ENCODE results near the gene NHSL1.

Gene NHSL1

GRCh38 chr6:138403801-138404665, 95.3 kb downstream of the NHSL1 start, which contains the start of gene HEBP2:
HEBP2 (plus strand) TSS chr6:138404223; CDS start chr6:138404496, 273 bp downstream.
- no peaks in the 10 kb centered on the region for H3K79me2 ChIP-seq (ENCODE audit: insufficient read depth, low read length)
- H3K27me3 ChIP-seq (ENCODE audit: insufficient read depth, low read length, poor library complexity), result peaks cover 20% of the 10 kb centered on the region
- DNase-seq, result peak; percentile 92
- peak; percentile 56 for TF ChIP-seq CTCF (IDR thresholded peaks at IDR 0.05; ENCODE audit: borderline replicate concordance, extremely low read depth, low read length, poor library complexity, severe bottlenecking)
- peak; percentile 67 for TF ChIP-seq EZH2 (IDR thresholded peaks at IDR 0.05; ENCODE audit: borderline replicate concordance, low read depth, low read length, severe bottlenecking)
- H4K20me1 ChIP-seq (ENCODE audit: insufficient read depth, low read length), result no peaks in the 10 kb centered on the region
- H3K36me3 ChIP-seq (ENCODE audit: insufficient read depth, low read length), result no peaks in the 10 kb centered on the region
- H3K9me3 ChIP-seq (ENCODE audit: insufficient read depth, low read length, severe bottlenecking), result no peaks in the 10 kb centered on the region
- peak within 1 kb of the TSS; percentile 37 to 88 for H3K4me3 ChIP-seq (ENCODE audit: low read depth in 1 of 2, low read length in 2 of 2)
- peak within 1 kb of the TSS; percentile 67; the same call in 1 of the 2 replicates for H3K27ac ChIP-seq (ENCODE audit: low read length)
- peaks cover 16% of the 10 kb centered on the region for H3K4me1 ChIP-seq (ENCODE audit: insufficient read depth, low read length)
- peak within 1 kb of the TSS; percentile 96 for H2AFZ ChIP-seq (ENCODE audit: low read depth, low read length)
- ATAC-seq (ENCODE audit: insufficient read depth, low read depth), result peak; percentile 92
- H3K9ac ChIP-seq (ENCODE audit: low read depth, low read length), result peak within 1 kb of the TSS; percentile 64
- peak within 1 kb of the TSS; percentile 99 for H3K4me2 ChIP-seq (ENCODE audit: insufficient read depth, low read length)

- Histone ChIP-seq H3K4me2 (ENCODE audit: insufficient read depth, low read length) (peak overlapping the region; percentile 99), H3K4me1 (ENCODE audit: insufficient read depth, low read length) (peaks cover 16% of the 10 kb centered on the region), H3K9me3 (ENCODE audit: insufficient read depth, low read length, severe bottlenecking) (no peaks in the 10 kb centered on the region), H2AFZ (ENCODE audit: low read depth, low read length) (peak overlapping the region; percentile 96), H3K9ac (ENCODE audit: low read depth, low read length) (peak overlapping the region; percentile 64), H3K79me2 (ENCODE audit: insufficient read depth, low read length) (no peaks in the 10 kb centered on the region), H3K4me3 (ENCODE audit: low read depth in 1 of 2, low read length in 2 of 2) (peak overlapping the region; percentile 37 to 88), H3K27ac (ENCODE audit: low read length) (peak overlapping the region; percentile 67; the same call in 1 of the 2 replicates), H3K36me3 (ENCODE audit: insufficient read depth, low read length) (no peaks in the 10 kb centered on the region), H4K20me1 (ENCODE audit: insufficient read depth, low read length) (no peaks in the 10 kb centered on the region), H3K27me3 (ENCODE audit: insufficient read depth, low read length, poor library complexity) (peaks cover 20% of the 10 kb centered on the region)
- peak; percentile 16 for DNase-seq
- TF ChIP-seq CTCF (IDR thresholded peaks at IDR 0.05; ENCODE audit: borderline replicate concordance, extremely low read depth, low read length, poor library complexity, severe bottlenecking) (peak; percentile 42), EZH2 (IDR thresholded peaks at IDR 0.05; ENCODE audit: borderline replicate concordance, low read depth, low read length, severe bottlenecking) (no peak)
- ATAC-seq (ENCODE audit: insufficient read depth, low read depth), result peak; percentile 9; the same call in 2 of the 3 replicates
These were observed 95.9 kb downstream of the NHSL1 start for GRCh38 chr6:138403324-138403800.

GRCh38 chr6:138402838-138403187, 96.5 kb downstream of the NHSL1 start:
- Histone ChIP-seq H4K20me1 (ENCODE audit: insufficient read depth, low read length) (no peaks in the 10 kb centered on the region), H2AFZ (ENCODE audit: low read depth, low read length) (peak overlapping the region; percentile 96; the same call in 1 of the 2 replicates), H3K4me2 (ENCODE audit: insufficient read depth, low read length) (peak overlapping the region; percentile 99), H3K27me3 (ENCODE audit: insufficient read depth, low read length, poor library complexity) (peaks cover 20% of the 10 kb centered on the region), H3K4me1 (ENCODE audit: insufficient read depth, low read length) (peaks cover 16% of the 10 kb centered on the region), H3K79me2 (ENCODE audit: insufficient read depth, low read length) (no peaks in the 10 kb centered on the region), H3K9ac (ENCODE audit: low read depth, low read length) (no peak overlapping the region), H3K4me3 (ENCODE audit: low read depth in 1 of 2, low read length in 2 of 2) (peak overlapping the region in 1 of 2 experiments; percentile 88; a peak in 2 of 4 replicates), H3K9me3 (ENCODE audit: insufficient read depth, low read length, severe bottlenecking) (no peaks in the 10 kb centered on the region), H3K36me3 (ENCODE audit: insufficient read depth, low read length) (no peaks in the 10 kb centered on the region), H3K27ac (ENCODE audit: low read length) (no peak overlapping the region)
- no peak for TF ChIP-seq EZH2 (IDR thresholded peaks at IDR 0.05; ENCODE audit: borderline replicate concordance, low read depth, low read length, severe bottlenecking)
- no peak for TF ChIP-seq CTCF (IDR thresholded peaks at IDR 0.05; ENCODE audit: borderline replicate concordance, extremely low read depth, low read length, poor library complexity, severe bottlenecking)
- DNase-seq, result no peak
- no peak for ATAC-seq (ENCODE audit: insufficient read depth, low read depth)
